Colonic mucosa (tissue), 4 donors: ENCODE results near the gene SMAD3. TPM values are rescaled to one million over a fixed set of nuclear protein-coding genes. Genes with fewer than 3 reads are reported as not detected.

Experiments
- DNase-seq: peaks from one replicate; pipeline ENCODE4 v3.0.0-alpha.2; 2020
- H3K27ac ChIP-seq: fragments of 200-600 bp; one replicate; pipeline ENCODE4 v1.8.0; 2021
- H3K27me3 ChIP-seq: fragments of 200-600 bp; one replicate; pipeline ENCODE4 v1.8.0; 2021
- H3K36me3 ChIP-seq: fragments of 200-600 bp; one replicate; pipeline ENCODE4 v1.8.0; 2021
- H3K4me1 ChIP-seq: fragments of 200-600 bp; one replicate; pipeline ENCODE4 v1.8.0; 2021; ENCODE audit warnings: mild to moderate bottlenecking
- H3K4me3 ChIP-seq: fragments of 200-600 bp; one replicate; pipeline ENCODE4 v1.8.0; 2021
- H3K9ac ChIP-seq, 2 donors: one replicate each; pipeline ENCODE4 v1.7.0; 2013; ENCODE audit warnings: control low read depth in 2 of 2, low read depth in 2 of 2, low read length in 2 of 2
- H3K9me3 ChIP-seq: fragments of 200-600 bp; one replicate; pipeline ENCODE4 v1.8.0; 2021
- CTCF ChIP-seq: fragments of 200-600 bp; IDR thresholded peaks from one replicate; pipeline ENCODE4 v1.8.0; 2022; ENCODE audit warnings: antibody characterized with exemption, mild to moderate bottlenecking
- intact Hi-C: fragments of 100-400 bp; cut with DNase I; formaldehyde crosslinking; loops from one replicate; pipeline ENCODE4 v1.14.1; 2022
- total RNA-seq, 2 donors: library from RNA; stranded (reverse); fragmentation: NEBNext Ultra II Directional in 1 of 2; extraction: Animal tissue kit (Norgen Biotek cat#: 25700) in 1 of 2; gene quantifications; one replicate each; pipeline ENCODE4 v1.2.1, GENCODE V29; 2021
- donor health status: healthy.
- donor health status: DM: no; HTN: no; CAD: no.
- donor health status: DM: no; HTN: no; CAD: no.

The SMAD3 gene
- total RNA-seq: 10 to 100 TPM; 38.6 to 62.1 TPM

GRCh38 chr15:67065531-67066005 is at the start of gene SMAD3:
TSS of gene SMAD3 (plus strand) at chr15:67065602. CDS start at chr15:67066155, 553 bp downstream.
- Histone ChIP-seq H3K4me1 (peaks cover 24% of the 10 kb centered on the region), H3K27me3 (no peaks in the 10 kb centered on the region), H3K9me3 (no peaks in the 10 kb centered on the region), H3K9ac (peak within 1 kb of the TSS; percentile 88 to 95), H3K36me3 (no peaks in the 10 kb centered on the region), H3K27ac (peak within 1 kb of the TSS; percentile 96), H3K4me3 (peak within 1 kb of the TSS; percentile 51)
- intact Hi-C loops: no loop called here
- no peak for TF ChIP-seq CTCF
- peak; percentile 91 for DNase-seq

GRCh38 chr15:67017311-67017710 is 48.1 kb upstream of the SMAD3 start:
- no peak for TF ChIP-seq CTCF

GRCh38 chr15:67018026-67018425 is 47.4 kb upstream of the SMAD3 start:
- H3K27me3 ChIP-seq: no peaks in the 10 kb centered on the region
- no peaks in the 10 kb centered on the region for H3K36me3 ChIP-seq
- intact Hi-C loops: no loop called here
- no peaks in the 10 kb centered on the region for H3K4me1 ChIP-seq
- no peak for TF ChIP-seq CTCF
- no peak for DNase-seq
- H3K27ac ChIP-seq: no peak overlapping the region
- no peak overlapping the region for H3K4me3 ChIP-seq
- H3K9ac ChIP-seq: no peak overlapping the region
- no peaks in the 10 kb centered on the region for H3K9me3 ChIP-seq

More at GRCh38 chr15:67017311-67017710, 48.1 kb upstream of the SMAD3 start:
- intact Hi-C loops: no loop called here
- Histone ChIP-seq H3K27ac (no peak overlapping the region), H3K4me1 (no peaks in the 10 kb centered on the region), H3K4me3 (no peak overlapping the region), H3K36me3 (no peaks in the 10 kb centered on the region), H3K27me3 (no peaks in the 10 kb centered on the region), H3K9ac (no peak overlapping the region), H3K9me3 (no peaks in the 10 kb centered on the region)
- DNase-seq: no peak

- Histone ChIP-seq H3K27me3 (no peaks in the 10 kb centered on the region), H3K4me1 (no peaks in the 10 kb centered on the region), H3K4me3 (no peak overlapping the region), H3K36me3 (no peaks in the 10 kb centered on the region), H3K27ac (no peak overlapping the region), H3K9me3 (no peaks in the 10 kb centered on the region), H3K9ac (no peak overlapping the region)
- intact Hi-C loops: no loop called here
- no peak for TF ChIP-seq CTCF
- DNase-seq: no peak
These were observed 47.0 kb upstream of the SMAD3 start for GRCh38 chr15:67018441-67018840.

GRCh38 chr15:67019069-67019468 is 46.3 kb upstream of the SMAD3 start:
- H3K4me1 ChIP-seq: no peaks in the 10 kb centered on the region
- no peak for TF ChIP-seq CTCF
- no peak overlapping the region for H3K9ac ChIP-seq
- intact Hi-C loops: no loop called here
- no peak overlapping the region for H3K4me3 ChIP-seq
- no peak for DNase-seq
- H3K9me3 ChIP-seq: no peaks in the 10 kb centered on the region
- H3K27ac ChIP-seq: no peak overlapping the region
- H3K27me3 ChIP-seq: no peaks in the 10 kb centered on the region
- H3K36me3 ChIP-seq: no peaks in the 10 kb centered on the region
